Stimulated activated naive CD4-positive, alpha-beta T cell (primary cell): ENCODE measurements around the gene RBM6.
"Not testable (repeated sequence)": the region's sequence is repeated elsewhere in the genome, so short reads cannot be mapped to it uniquely, and the experiment has no call there.

Source experiments
- DNase-seq, 6 experiments: peaks; one replicate each; lab custom pipeline; 2025; lab: John Stamatoyannopoulos, UW

RBM6 gene

GRCh38 chr3:49917806-49918590 is 22.0 kb upstream of the RBM6 start:
- DNase-seq, result not testable (repeated sequence)

- no peak for DNase-seq
Measured at GRCh38 chr3:49924683-49925082, 15.3 kb upstream of the RBM6 start.

- DNase-seq, result no peak
Measured at GRCh38 chr3:49925485-49925884, 14.5 kb upstream of the RBM6 start.

- DNase-seq, result no peak
Measured at GRCh38 chr3:49926117-49926728, 13.7 kb upstream of the RBM6 start.

- DNase-seq, result no peak
Measured at GRCh38 chr3:49927798-49928197, 12.2 kb upstream of the RBM6 start.

- peak in 1 of 6 experiments; percentile 6 for DNase-seq
Measured at GRCh38 chr3:49928481-49929017, 11.4 kb upstream of the RBM6 start.

- peak; percentile 53 to 83 (median 74) for DNase-seq
Measured at GRCh38 chr3:49929291-49930167, 10.4 kb upstream of the RBM6 start, which contains the start of gene MON1A. Gene MON1A, minus strand, starts transcription at chr3:49929811. Its CDS starts 16,465 bp downstream, at chr3:49913346.

- DNase-seq, result no peak
Measured at GRCh38 chr3:49930168-49930690, 9.7 kb upstream of the RBM6 start.

- DNase-seq, result no peak
Measured at GRCh38 chr3:49930922-49931321, 9.0 kb upstream of the RBM6 start.

- not testable (repeated sequence) for DNase-seq
Measured at GRCh38 chr3:49932281-49932680, 7.7 kb upstream of the RBM6 start.

GRCh38 chr3:49937090-49937489 is 2.9 kb upstream of the RBM6 start:
- DNase-seq, result no peak

GRCh38 chr3:49940667-49941249 is 808 bp downstream of the RBM6 start:
- no peak for DNase-seq

- DNase-seq, result no peak
Measured at GRCh38 chr3:49942651-49943050, 2.7 kb downstream of the RBM6 start.

- no peak for DNase-seq
Measured at GRCh38 chr3:49952924-49953323, 13.0 kb downstream of the RBM6 start.

GRCh38 chr3:49955636-49956035 is 15.7 kb downstream of the RBM6 start:
- no peak for DNase-seq

- DNase-seq, result no peak
Measured at GRCh38 chr3:49966233-49966942, 26.4 kb downstream of the RBM6 start.

GRCh38 chr3:49967291-49967690 is 27.3 kb downstream of the RBM6 start:
- DNase-seq, result no peak

GRCh38 chr3:49968346-49968745 is 28.4 kb downstream of the RBM6 start:
- no peak for DNase-seq

GRCh38 chr3:49972656-49973055 is 32.7 kb downstream of the RBM6 start:
- no peak for DNase-seq

GRCh38 chr3:49976942-49977341 is 37.0 kb downstream of the RBM6 start:
- no peak for DNase-seq

GRCh38 chr3:49984394-49984793 is 44.4 kb downstream of the RBM6 start:
- DNase-seq, result no peak
